Measurements from ENCODE around the gene DNAAF8. TPM values are rescaled to one million over a fixed set of nuclear protein-coding genes. Genes with fewer than 3 reads are reported as not detected.

DNAAF8 gene
- polyA plus RNA-seq, 1 donor = 2.2 TPM

Other genes starting within 250 kb of the DNAAF8 start
- 28.4 TPM for gene CDIP1, start 195.8 kb upstream of the DNAAF8 start, polyA plus RNA-seq (ENCODE audit: insufficient read length)
- 0.33 TPM for gene C16orf96, start 178.2 kb upstream of the DNAAF8 start, polyA plus RNA-seq (ENCODE audit: insufficient read length)
- gene UBALD1, start 119.6 kb upstream of the DNAAF8 start, polyA plus RNA-seq (ENCODE audit: insufficient read length) = 13.3 TPM
- gene MGRN1, start 109.7 kb upstream of the DNAAF8 start, polyA plus RNA-seq (ENCODE audit: insufficient read length) = 49.1 TPM
- 32.5 TPM for gene NUDT16L1, start 41.0 kb upstream of the DNAAF8 start, polyA plus RNA-seq (ENCODE audit: insufficient read length)
- gene ANKS3, start 266 bp upstream of the DNAAF8 start, polyA plus RNA-seq (ENCODE audit: insufficient read length) = 32.4 TPM
- gene ZNF500, start 32.6 kb downstream of the DNAAF8 start, polyA plus RNA-seq (ENCODE audit: insufficient read length) = 14.3 TPM
- gene SEPTIN12, start 53.8 kb downstream of the DNAAF8 start, polyA plus RNA-seq (ENCODE audit: insufficient read length) = 0.57 TPM
- gene SMIM22, start 60.8 kb downstream of the DNAAF8 start, polyA plus RNA-seq (ENCODE audit: insufficient read length) = 5.8 TPM
- 26.3 TPM for gene ROGDI, start 68.1 kb downstream of the DNAAF8 start, polyA plus RNA-seq (ENCODE audit: insufficient read length)
- gene GLYR1, start 112.8 kb downstream of the DNAAF8 start, polyA plus RNA-seq (ENCODE audit: insufficient read length) = 163 TPM
- 39.1 TPM for gene UBN1, start 112.9 kb downstream of the DNAAF8 start, polyA plus RNA-seq (ENCODE audit: insufficient read length)
- 30.3 TPM for gene PPL, start 202.6 kb downstream of the DNAAF8 start, polyA plus RNA-seq (ENCODE audit: insufficient read length)
- 0.12 TPM for gene SEC14L5, start 223.8 kb downstream of the DNAAF8 start, polyA plus RNA-seq (ENCODE audit: insufficient read length)

Data from left kidney (tissue), 1 donor.